ENCODE data around the gene HLA-DPB1. TPM values are rescaled to one million over a fixed set of nuclear protein-coding genes. Genes with fewer than 3 reads are reported as not detected.

The HLA-DPB1 gene
- total RNA-seq, 1 donor from 2014 or later: 10.9 TPM

GRCh38 chr6:33120001-33120400, 44.2 kb downstream of the HLA-DPB1 start:
- Mint-ChIP-seq H3K27ac (no peak overlapping the region), H3K4me3 (no peak overlapping the region), H3K36me3 (no peaks in the 10 kb centered on the region), H3K27me3 (peaks cover 64% of the 10 kb centered on the region), H3K9me3 (peaks cover 5% of the 10 kb centered on the region), H3K4me1 (ENCODE audit: unreplicated experiment) (peaks cover 21% of the 10 kb centered on the region)
- TF ChIP-seq, protein P1, sequence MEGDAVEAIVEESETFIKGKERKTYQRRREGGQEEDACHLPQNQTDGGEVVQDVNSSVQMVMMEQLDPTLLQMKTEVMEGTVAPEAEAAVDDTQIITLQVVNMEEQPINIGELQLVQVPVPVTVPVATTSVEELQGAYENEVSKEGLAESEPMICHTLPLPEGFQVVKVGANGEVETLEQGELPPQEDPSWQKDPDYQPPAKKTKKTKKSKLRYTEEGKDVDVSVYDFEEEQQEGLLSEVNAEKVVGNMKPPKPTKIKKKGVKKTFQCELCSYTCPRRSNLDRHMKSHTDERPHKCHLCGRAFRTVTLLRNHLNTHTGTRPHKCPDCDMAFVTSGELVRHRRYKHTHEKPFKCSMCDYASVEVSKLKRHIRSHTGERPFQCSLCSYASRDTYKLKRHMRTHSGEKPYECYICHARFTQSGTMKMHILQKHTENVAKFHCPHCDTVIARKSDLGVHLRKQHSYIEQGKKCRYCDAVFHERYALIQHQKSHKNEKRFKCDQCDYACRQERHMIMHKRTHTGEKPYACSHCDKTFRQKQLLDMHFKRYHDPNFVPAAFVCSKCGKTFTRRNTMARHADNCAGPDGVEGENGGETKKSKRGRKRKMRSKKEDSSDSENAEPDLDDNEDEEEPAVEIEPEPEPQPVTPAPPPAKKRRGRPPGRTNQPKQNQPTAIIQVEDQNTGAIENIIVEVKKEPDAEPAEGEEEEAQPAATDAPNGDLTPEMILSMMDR (conservative IDR thresholded peaks at IDR 0.05): no peak
- DNase-seq (ENCODE audit: extremely low spot score, unreplicated experiment): no peak

GRCh38 chr6:33123181-33123580, 47.4 kb downstream of the HLA-DPB1 start:
- TF ChIP-seq, protein P1 (conservative IDR thresholded peaks at IDR 0.05): no peak
- Mint-ChIP-seq H3K27ac (no peak overlapping the region), H3K4me1 (ENCODE audit: unreplicated experiment) (peaks cover 5% of the 10 kb centered on the region), H3K36me3 (no peaks in the 10 kb centered on the region), H3K27me3 (peaks cover 42% of the 10 kb centered on the region), H3K4me3 (no peak overlapping the region), H3K9me3 (peaks cover 5% of the 10 kb centered on the region)
- DNase-seq (ENCODE audit: extremely low spot score, unreplicated experiment): no peak

GRCh38 chr6:33123732-33124524, 48.1 kb downstream of the HLA-DPB1 start:
- H3K4me1 Mint-ChIP-seq (ENCODE audit: unreplicated experiment): no peaks in the 10 kb centered on the region
- H3K27ac Mint-ChIP-seq: no peak overlapping the region
- peaks cover 43% of the 10 kb centered on the region for H3K27me3 Mint-ChIP-seq
- no peaks in the 10 kb centered on the region for H3K36me3 Mint-ChIP-seq
- DNase-seq (ENCODE audit: extremely low spot score, unreplicated experiment): no peak
- TF ChIP-seq, protein P1 (conservative IDR thresholded peaks at IDR 0.05): peak; percentile 81
- peaks cover 5% of the 10 kb centered on the region for H3K9me3 Mint-ChIP-seq
- no peak overlapping the region for H3K4me3 Mint-ChIP-seq

- no peak for DNase-seq (ENCODE audit: extremely low spot score, unreplicated experiment)
- Mint-ChIP-seq H3K4me1 (ENCODE audit: unreplicated experiment) (no peaks in the 10 kb centered on the region), H3K4me3 (no peak overlapping the region), H3K27ac (no peak overlapping the region), H3K27me3 (peaks cover 41% of the 10 kb centered on the region), H3K36me3 (no peaks in the 10 kb centered on the region), H3K9me3 (peaks cover 5% of the 10 kb centered on the region)
- TF ChIP-seq, protein P1 (conservative IDR thresholded peaks at IDR 0.05): no peak
Observed at GRCh38 chr6:33124525-33124901, 48.7 kb downstream of the HLA-DPB1 start.

GRCh38 chr6:33124947-33125346, 49.2 kb downstream of the HLA-DPB1 start:
- Mint-ChIP-seq H3K4me1 (ENCODE audit: unreplicated experiment) (no peaks in the 10 kb centered on the region), H3K4me3 (no peak overlapping the region), H3K27me3 (peaks cover 42% of the 10 kb centered on the region), H3K9me3 (peaks cover 5% of the 10 kb centered on the region), H3K36me3 (no peaks in the 10 kb centered on the region), H3K27ac (no peak overlapping the region)
- TF ChIP-seq, protein P1 (conservative IDR thresholded peaks at IDR 0.05): no peak
- no peak for DNase-seq (ENCODE audit: extremely low spot score, unreplicated experiment)

Measured in type B pancreatic cell (in vitro differentiated cells).